Liver (tissue), 9 donors: ENCODE data around the gene LRP5. TPM values are rescaled to one million over a fixed set of nuclear protein-coding genes. Genes with fewer than 3 reads are reported as not detected.

Experiments
- DNase-seq: peaks from one replicate; pipeline ENCODE4 v3.0.0-alpha.2; 2017; ENCODE audit warnings: low spot score
- H3K27ac ChIP-seq, 2 donors: one replicate each; pipeline ENCODE4 v1.7.0; 2013; ENCODE audit warnings: inconsistent platforms in 2 of 2, low read length in 2 of 2, control low read depth in 1 of 2, low read depth in 1 of 2, mild to moderate bottlenecking in 1 of 2
- H3K27me3 ChIP-seq, 4 donors: one replicate each; pipeline versions ENCODE4 v1.6.1 to v1.7.0; 2013; ENCODE audit warnings: low read length in 3 of 4, inconsistent platforms in 1 of 4, mild to moderate bottlenecking in 1 of 4, moderate library complexity in 1 of 4; ENCODE audit not compliant: control insufficient read depth in 4 of 4, insufficient read depth in 4 of 4
- H3K36me3 ChIP-seq, 4 donors: one replicate each; pipeline versions ENCODE4 v1.6.1 to v1.7.0; 2013; ENCODE audit warnings: low read length in 3 of 4, mild to moderate bottlenecking in 3 of 4, low read depth in 1 of 4, moderate library complexity in 1 of 4; ENCODE audit not compliant: control insufficient read depth in 4 of 4, insufficient read depth in 3 of 4
- H3K4me1 ChIP-seq, 4 donors: one replicate each; pipeline versions ENCODE4 v1.6.1 to v1.7.0; 2013; ENCODE audit warnings: low read length in 3 of 4, mild to moderate bottlenecking in 3 of 4, moderate library complexity in 1 of 4; ENCODE audit not compliant: control insufficient read depth in 4 of 4, insufficient read depth in 4 of 4
- H3K4me3 ChIP-seq, 3 donors: one replicate each; pipeline versions ENCODE4 v1.6.1 to v1.7.0; 2013; ENCODE audit warnings: low read length in 3 of 3, control low read depth in 1 of 3, low read depth in 1 of 3, mild to moderate bottlenecking in 1 of 3
- H3K9ac ChIP-seq, 2 donors: one replicate each; pipeline ENCODE4 v1.7.0; 2013; ENCODE audit warnings: low read length in 2 of 2, mild to moderate bottlenecking in 2 of 2, moderate library complexity in 2 of 2, control low read depth in 1 of 2, low read depth in 1 of 2
- H3K9me3 ChIP-seq, 4 donors: one replicate each; pipeline versions ENCODE4 v1.6.1 to v1.7.0; 2013; ENCODE audit warnings: low read length in 3 of 4; ENCODE audit not compliant: control insufficient read depth in 4 of 4
- FOXA1 ChIP-seq: IDR thresholded peaks from 2 replicates; pipeline ENCODE4 v1.6.1; 2016; ENCODE audit warnings: antibody characterized with exemption
- HNF4A ChIP-seq, 2 donors: conservative IDR thresholded peaks; 2 replicates each; pipeline ENCODE4 v1.6.1; 2016; ENCODE audit warnings: antibody characterized with exemption in 2 of 2, mild to moderate bottlenecking in 2 of 2
- HNF4G ChIP-seq: IDR thresholded peaks from 2 replicates; pipeline ENCODE4 v1.6.1; 2016; ENCODE audit warnings: antibody characterized with exemption
- NR2F2 ChIP-seq: IDR thresholded peaks from 2 replicates; pipeline ENCODE4 v1.6.1; 2016; ENCODE audit warnings: antibody characterized with exemption
- RXRA ChIP-seq, 2 donors: IDR thresholded peaks; 2 replicates each; pipeline ENCODE4 v1.6.1; 2017 to 2018; ENCODE audit warnings: antibody characterized with exemption in 2 of 2, mild to moderate bottlenecking in 1 of 2
- WGBS: extraction: QIAGEN DNeasy Blood & Tissue Kit; methylation state at CpG from one replicate; pipeline ENCODE4 v1.1.7; 2013; 5-methylcytosine and 5-hydroxymethylcytosine counted together
- polyA plus RNA-seq, 2 donors: library from polyadenylated mRNA; stranded (reverse) in 1 of 2; unstranded in 1 of 2; fragments of 200-250 nt in 1 of 2; fragments of >200 nt in 1 of 2; fragmentation: Nextera tagmentation in 1 of 2; extraction: Ambion mirVana in 1 of 2; gene quantifications; one replicate each; pipeline versions ENCODE4 v1.2.1 to v1.2.3, GENCODE V29; 2013 to 2015
- total RNA-seq, 2 donors: library from RNA; depleted of rRNA; stranded (reverse); fragments of >200 nt; gene quantifications; one replicate each; pipeline ENCODE4 v1.2.3, GENCODE V29; 2014
- TF ChIP-seq, protein P1 (sequence below): IDR thresholded peaks from 2 replicates; pipeline ENCODE4 v1.6.1; 2016; ENCODE audit warnings: antibody characterized with exemption, mild to moderate bottlenecking
- TF ChIP-seq, protein P2 (sequence below): fragments of 150-350 bp; IDR thresholded peaks from 2 replicates; pipeline ENCODE4 v1.5.1; 2017; ENCODE audit warnings: improper control_type of control experiment, low read depth, low read length; ENCODE audit not compliant: missing input control
- TF ChIP-seq, protein P3 (sequence below): IDR thresholded peaks from 2 replicates; pipeline ENCODE4 v1.6.1; 2016; ENCODE audit warnings: antibody characterized with exemption
- TF ChIP-seq, protein P4 (sequence below): IDR thresholded peaks from 2 replicates; pipeline ENCODE4 v1.6.1; 2016; ENCODE audit warnings: antibody characterized with exemption
- donor health status: healthy.
- donor health status: healthy.
- donor health status: healthy.
- donor health status: healthy.
- donor health status: healthy.

The LRP5 gene
- total and polyA plus RNA-seq, 4 donors: 48.9 to 99.3 (median 71.3) TPM

DNA sequence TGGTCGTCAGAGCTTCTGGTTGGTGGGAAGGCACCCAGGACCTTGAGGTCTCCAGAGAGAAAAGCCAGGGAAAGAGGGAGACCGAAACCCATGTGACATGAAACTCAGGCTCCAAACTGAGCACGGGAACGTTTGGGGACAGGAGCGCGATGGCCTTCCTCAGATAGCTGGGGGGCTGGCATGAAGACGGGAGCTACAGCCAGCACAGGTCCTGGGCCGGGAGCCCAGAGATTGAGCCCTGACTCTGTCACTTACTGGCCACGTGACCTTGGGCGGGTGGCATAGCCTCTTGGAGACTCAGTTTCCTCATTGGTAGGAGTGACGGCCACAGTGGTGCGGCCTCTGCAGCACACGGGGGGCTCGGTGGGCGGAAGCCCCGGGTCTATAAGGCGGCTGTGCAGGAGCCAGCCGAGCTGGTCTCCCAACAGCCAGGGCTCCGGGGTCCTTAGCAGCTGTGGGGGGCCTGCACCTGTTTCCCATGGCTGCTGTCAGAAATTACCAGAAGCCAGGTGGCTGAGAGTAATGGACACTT, 111.8 kb downstream of the LRP5 start:
- peaks cover 0 to 1% (median under 1%) of the 10 kb centered on the region in 4 donors for H3K9me3 ChIP-seq
- H3K9ac ChIP-seq: no peak overlapping the region
- no peak overlapping the region for H3K27ac ChIP-seq
- H3K27me3 ChIP-seq: no peaks in the 10 kb centered on the region
- 95% methylated on average over 19 of the region's 19 CpGs for WGBS
- no peak overlapping the region for H3K4me3 ChIP-seq
- TF ChIP-seq NR2F2: no peak
- H3K4me1 ChIP-seq: no peaks in the 10 kb centered on the region
- no peak for DNase-seq
- H3K36me3 ChIP-seq: peaks cover 14 to 70% (median 41%) of the 10 kb centered on the region in 4 donors

DNA sequence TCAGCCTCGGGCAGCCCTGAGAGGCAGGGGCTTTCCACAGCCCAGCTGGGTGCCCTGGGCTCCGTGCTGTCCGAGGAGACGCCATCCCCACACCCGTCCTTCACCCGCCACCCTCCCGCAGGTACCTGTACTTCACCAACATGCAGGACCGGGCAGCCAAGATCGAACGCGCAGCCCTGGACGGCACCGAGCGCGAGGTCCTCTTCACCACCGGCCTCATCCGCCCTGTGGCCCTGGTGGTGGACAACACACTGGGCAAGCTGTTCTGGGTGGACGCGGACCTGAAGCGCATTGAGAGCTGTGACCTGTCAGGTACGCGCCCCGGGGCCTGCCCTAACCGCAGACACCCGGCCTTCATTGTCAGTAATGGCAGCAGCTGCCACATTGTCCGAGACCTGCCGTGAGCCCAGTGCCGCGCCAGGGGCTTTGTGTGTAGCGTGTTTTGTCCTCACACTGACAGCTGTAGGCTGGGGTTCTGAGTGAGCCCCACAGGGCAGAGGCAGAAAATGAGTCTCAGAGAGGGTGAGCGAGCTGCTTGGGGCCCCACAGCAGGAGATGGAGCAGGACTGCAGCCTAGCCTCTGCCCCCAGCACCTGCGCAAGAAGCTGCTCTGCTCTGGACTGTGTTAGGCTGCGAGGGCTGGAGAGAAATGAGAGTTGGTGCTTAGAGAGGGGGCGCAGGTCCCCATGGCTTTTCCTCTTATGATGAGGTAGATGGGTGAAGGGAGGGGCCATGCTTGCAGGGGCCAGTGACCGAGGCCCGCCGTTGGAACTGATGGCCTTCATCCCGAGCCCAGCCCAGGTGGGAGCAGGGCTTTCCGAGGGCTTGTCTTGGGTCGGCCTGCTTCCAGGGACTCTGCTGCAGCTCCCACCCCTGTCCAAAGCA, 112.8 kb downstream of the LRP5 start:
- H3K4me1 ChIP-seq: no peaks in the 10 kb centered on the region
- no peak overlapping the region for H3K27ac ChIP-seq
- no peak overlapping the region for H3K4me3 ChIP-seq
- WGBS: 97% methylated on average over 40 of the region's 40 CpGs
- TF ChIP-seq RXRA (IDR thresholded peaks at IDR 0.05): no peak
- no peak for TF ChIP-seq HNF4A (conservative IDR thresholded peaks at IDR 0.05)
- no peak overlapping the region for H3K9ac ChIP-seq
- DNase-seq: no peak
- H3K9me3 ChIP-seq: peaks cover 0 to 5% (median 3%) of the 10 kb centered on the region in 4 donors
- peaks cover 19 to 73% (median 44%) of the 10 kb centered on the region in 4 donors for H3K36me3 ChIP-seq
- no peaks in the 10 kb centered on the region for H3K27me3 ChIP-seq

DNA sequence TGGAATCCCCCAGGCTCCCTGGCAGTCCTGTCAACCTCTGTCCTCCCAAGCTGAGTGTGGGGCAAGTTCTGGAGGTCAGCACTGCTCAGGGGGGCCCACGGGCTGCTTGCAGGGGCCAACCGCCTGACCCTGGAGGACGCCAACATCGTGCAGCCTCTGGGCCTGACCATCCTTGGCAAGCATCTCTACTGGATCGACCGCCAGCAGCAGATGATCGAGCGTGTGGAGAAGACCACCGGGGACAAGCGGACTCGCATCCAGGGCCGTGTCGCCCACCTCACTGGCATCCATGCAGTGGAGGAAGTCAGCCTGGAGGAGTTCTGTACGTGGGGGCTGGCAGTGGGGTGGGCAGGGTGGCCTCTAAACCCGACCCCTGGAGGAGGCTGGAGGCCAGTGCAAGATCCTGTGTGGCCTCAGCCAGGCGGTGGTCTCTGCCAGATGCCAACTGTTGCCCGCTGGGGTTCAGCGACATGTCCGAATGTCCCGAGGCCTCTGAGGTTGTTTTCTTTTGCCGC, 113.5 kb downstream of the LRP5 start:
- WGBS: 96% methylated on average over 21 of the region's 21 CpGs
- DNase-seq: no peak

DNA sequence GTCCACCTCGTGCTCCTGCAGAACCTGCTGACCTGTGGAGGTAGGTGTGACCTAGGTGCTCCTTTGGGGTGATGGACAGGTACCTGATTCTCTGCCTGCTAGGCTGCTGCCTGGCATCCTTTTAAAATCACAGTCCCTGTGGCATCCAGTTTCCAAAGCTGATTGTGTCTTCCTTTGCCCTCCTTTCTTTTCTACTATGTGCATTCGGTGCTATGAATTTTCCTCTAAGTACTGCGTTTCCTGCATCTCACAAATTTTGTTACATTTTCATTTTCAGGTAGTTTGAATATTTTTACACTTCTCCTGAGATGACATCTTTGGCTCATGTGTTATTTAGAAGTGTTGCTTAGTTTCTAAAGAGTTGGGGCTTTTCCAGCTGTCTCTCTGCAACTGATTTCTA, 117.3 kb downstream of the LRP5 start:
- no peak for DNase-seq
- 95% methylated on average over 3 of the region's 3 CpGs for WGBS
- TF ChIP-seq FOXA1: no peak
- TF ChIP-seq, protein P1, sequence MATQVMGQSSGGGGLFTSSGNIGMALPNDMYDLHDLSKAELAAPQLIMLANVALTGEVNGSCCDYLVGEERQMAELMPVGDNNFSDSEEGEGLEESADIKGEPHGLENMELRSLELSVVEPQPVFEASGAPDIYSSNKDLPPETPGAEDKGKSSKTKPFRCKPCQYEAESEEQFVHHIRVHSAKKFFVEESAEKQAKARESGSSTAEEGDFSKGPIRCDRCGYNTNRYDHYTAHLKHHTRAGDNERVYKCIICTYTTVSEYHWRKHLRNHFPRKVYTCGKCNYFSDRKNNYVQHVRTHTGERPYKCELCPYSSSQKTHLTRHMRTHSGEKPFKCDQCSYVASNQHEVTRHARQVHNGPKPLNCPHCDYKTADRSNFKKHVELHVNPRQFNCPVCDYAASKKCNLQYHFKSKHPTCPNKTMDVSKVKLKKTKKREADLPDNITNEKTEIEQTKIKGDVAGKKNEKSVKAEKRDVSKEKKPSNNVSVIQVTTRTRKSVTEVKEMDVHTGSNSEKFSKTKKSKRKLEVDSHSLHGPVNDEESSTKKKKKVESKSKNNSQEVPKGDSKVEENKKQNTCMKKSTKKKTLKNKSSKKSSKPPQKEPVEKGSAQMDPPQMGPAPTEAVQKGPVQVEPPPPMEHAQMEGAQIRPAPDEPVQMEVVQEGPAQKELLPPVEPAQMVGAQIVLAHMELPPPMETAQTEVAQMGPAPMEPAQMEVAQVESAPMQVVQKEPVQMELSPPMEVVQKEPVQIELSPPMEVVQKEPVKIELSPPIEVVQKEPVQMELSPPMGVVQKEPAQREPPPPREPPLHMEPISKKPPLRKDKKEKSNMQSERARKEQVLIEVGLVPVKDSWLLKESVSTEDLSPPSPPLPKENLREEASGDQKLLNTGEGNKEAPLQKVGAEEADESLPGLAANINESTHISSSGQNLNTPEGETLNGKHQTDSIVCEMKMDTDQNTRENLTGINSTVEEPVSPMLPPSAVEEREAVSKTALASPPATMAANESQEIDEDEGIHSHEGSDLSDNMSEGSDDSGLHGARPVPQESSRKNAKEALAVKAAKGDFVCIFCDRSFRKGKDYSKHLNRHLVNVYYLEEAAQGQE: no peak
- TF ChIP-seq NR2F2: no peak
- TF ChIP-seq, protein P2, sequence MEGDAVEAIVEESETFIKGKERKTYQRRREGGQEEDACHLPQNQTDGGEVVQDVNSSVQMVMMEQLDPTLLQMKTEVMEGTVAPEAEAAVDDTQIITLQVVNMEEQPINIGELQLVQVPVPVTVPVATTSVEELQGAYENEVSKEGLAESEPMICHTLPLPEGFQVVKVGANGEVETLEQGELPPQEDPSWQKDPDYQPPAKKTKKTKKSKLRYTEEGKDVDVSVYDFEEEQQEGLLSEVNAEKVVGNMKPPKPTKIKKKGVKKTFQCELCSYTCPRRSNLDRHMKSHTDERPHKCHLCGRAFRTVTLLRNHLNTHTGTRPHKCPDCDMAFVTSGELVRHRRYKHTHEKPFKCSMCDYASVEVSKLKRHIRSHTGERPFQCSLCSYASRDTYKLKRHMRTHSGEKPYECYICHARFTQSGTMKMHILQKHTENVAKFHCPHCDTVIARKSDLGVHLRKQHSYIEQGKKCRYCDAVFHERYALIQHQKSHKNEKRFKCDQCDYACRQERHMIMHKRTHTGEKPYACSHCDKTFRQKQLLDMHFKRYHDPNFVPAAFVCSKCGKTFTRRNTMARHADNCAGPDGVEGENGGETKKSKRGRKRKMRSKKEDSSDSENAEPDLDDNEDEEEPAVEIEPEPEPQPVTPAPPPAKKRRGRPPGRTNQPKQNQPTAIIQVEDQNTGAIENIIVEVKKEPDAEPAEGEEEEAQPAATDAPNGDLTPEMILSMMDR: no peak
- TF ChIP-seq, protein P3, sequence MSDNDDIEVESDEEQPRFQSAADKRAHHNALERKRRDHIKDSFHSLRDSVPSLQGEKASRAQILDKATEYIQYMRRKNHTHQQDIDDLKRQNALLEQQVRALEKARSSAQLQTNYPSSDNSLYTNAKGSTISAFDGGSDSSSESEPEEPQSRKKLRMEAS: no peak
- TF ChIP-seq HNF4G: no peak

More for the DNA sequence above, 113.5 kb downstream of the LRP5 start:
- TF ChIP-seq, protein P4, sequence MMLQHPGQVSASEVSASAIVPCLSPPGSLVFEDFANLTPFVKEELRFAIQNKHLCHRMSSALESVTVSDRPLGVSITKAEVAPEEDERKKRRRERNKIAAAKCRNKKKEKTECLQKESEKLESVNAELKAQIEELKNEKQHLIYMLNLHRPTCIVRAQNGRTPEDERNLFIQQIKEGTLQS: no peak
- TF ChIP-seq RXRA (IDR thresholded peaks at IDR 0.05) (no peak), HNF4G (no peak)
- Histone ChIP-seq H3K9ac (no peak overlapping the region), H3K27ac (no peak overlapping the region), H3K27me3 (no peaks in the 10 kb centered on the region), H3K4me1 (no peaks in the 10 kb centered on the region), H3K36me3 (peaks cover 19 to 78% (median 48%) of the 10 kb centered on the region in 4 donors), H3K9me3 (peaks cover 0 to 5% (median 3%) of the 10 kb centered on the region in 4 donors), H3K4me3 (no peak overlapping the region)

More for the DNA sequence above, 117.3 kb downstream of the LRP5 start:
- Histone ChIP-seq H3K9ac (no peak overlapping the region), H3K9me3 (peaks cover 0 to 5% (median 3%) of the 10 kb centered on the region in 4 donors), H3K4me1 (no peaks in the 10 kb centered on the region), H3K27me3 (no peaks in the 10 kb centered on the region), H3K27ac (no peak overlapping the region), H3K4me3 (no peak overlapping the region), H3K36me3 (peaks cover 24 to 84% (median 45%) of the 10 kb centered on the region in 4 donors)
